Neural cell (in vitro differentiated cells): ENCODE data around the gene PER2.

ENCODE experiments used
- EP300 ChIP-seq: fragments of 450-650 bp; conservative IDR thresholded peaks from 2 replicates; pipeline ENCODE4 v1.6.1; 2014; ENCODE audit warnings: antibody characterized with exemption, mild to moderate bottlenecking, moderate library complexity; ENCODE audit not compliant: poor library complexity, severe bottlenecking
- EZH2 ChIP-seq: fragments of 200-600, 300-800 bp; shearing (Covaris generic), sonication (generic); IDR thresholded peaks from 2 replicates; pipeline ENCODE4 v1.6.1; 2014; ENCODE audit warnings: antibody characterized with exemption, low read length, borderline replicate concordance, mild to moderate bottlenecking; ENCODE audit not compliant: insufficient read depth, poor library complexity, severe bottlenecking
- MXI1 ChIP-seq: fragments of 450-650 bp; conservative IDR thresholded peaks from 2 replicates; pipeline ENCODE4 v1.6.1; 2014; ENCODE audit warnings: antibody characterized with exemption, mild to moderate bottlenecking; ENCODE audit not compliant: poor library complexity, severe bottlenecking
- POLR2AphosphoS5 ChIP-seq: IDR thresholded peaks from 2 replicates; pipeline ENCODE4 v1.6.1; 2012
- RAD21 ChIP-seq: fragments of 450-650 bp; conservative IDR thresholded peaks from 2 replicates; pipeline ENCODE4 v1.6.1; 2014; ENCODE audit warnings: antibody characterized with exemption, mild to moderate bottlenecking, moderate library complexity
- SMC3 ChIP-seq: fragments of 450-650 bp; conservative IDR thresholded peaks from 2 replicates; pipeline ENCODE4 v1.6.1; 2014; ENCODE audit warnings: antibody characterized with exemption, mild to moderate bottlenecking, moderate library complexity; ENCODE audit not compliant: poor library complexity
- TAF1 ChIP-seq: IDR thresholded peaks from 2 replicates; pipeline ENCODE4 v1.6.1; 2012; ENCODE audit warnings: low read depth
- TF ChIP-seq, protein P1 (sequence below): IDR thresholded peaks from 2 replicates; pipeline ENCODE4 v1.6.1; 2012; ENCODE audit warnings: borderline replicate concordance
- TF ChIP-seq, protein P2 (sequence below): fragments of 450-650 bp; IDR thresholded peaks from 2 replicates; pipeline ENCODE4 v1.5.1; 2014; ENCODE audit warnings: antibody characterized with exemption, mild to moderate bottlenecking, moderate library complexity; ENCODE audit not compliant: poor library complexity, severe bottlenecking

DNA sequence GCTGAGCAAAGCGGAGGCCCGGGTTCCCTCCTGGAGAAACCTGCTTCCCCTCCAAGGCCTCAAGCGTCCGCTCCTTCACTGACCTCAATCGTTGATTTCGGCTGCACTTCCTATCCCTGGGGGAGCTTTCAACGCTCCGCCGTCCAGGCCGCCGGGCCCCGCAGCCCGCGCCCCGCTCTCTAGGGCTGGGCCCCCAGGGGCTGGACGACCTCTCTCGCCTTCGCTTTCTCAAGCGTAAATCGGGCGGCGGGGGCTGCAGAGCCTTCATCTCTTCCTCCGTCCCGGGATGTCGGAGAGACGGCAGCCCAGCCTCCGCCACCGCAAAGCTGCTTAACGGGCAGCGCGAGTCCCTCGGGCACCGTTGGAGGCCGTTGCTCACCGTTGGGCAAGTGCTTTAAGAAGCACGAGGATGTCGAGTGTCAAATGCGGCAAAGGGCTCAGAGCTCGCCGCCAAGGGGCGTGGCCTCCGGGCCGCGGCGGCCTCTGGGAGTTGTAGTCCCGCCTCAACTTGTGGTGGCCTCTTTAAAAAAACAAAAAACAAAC, 57.1 kb downstream of the PER2 start:
- TF ChIP-seq, protein P1, sequence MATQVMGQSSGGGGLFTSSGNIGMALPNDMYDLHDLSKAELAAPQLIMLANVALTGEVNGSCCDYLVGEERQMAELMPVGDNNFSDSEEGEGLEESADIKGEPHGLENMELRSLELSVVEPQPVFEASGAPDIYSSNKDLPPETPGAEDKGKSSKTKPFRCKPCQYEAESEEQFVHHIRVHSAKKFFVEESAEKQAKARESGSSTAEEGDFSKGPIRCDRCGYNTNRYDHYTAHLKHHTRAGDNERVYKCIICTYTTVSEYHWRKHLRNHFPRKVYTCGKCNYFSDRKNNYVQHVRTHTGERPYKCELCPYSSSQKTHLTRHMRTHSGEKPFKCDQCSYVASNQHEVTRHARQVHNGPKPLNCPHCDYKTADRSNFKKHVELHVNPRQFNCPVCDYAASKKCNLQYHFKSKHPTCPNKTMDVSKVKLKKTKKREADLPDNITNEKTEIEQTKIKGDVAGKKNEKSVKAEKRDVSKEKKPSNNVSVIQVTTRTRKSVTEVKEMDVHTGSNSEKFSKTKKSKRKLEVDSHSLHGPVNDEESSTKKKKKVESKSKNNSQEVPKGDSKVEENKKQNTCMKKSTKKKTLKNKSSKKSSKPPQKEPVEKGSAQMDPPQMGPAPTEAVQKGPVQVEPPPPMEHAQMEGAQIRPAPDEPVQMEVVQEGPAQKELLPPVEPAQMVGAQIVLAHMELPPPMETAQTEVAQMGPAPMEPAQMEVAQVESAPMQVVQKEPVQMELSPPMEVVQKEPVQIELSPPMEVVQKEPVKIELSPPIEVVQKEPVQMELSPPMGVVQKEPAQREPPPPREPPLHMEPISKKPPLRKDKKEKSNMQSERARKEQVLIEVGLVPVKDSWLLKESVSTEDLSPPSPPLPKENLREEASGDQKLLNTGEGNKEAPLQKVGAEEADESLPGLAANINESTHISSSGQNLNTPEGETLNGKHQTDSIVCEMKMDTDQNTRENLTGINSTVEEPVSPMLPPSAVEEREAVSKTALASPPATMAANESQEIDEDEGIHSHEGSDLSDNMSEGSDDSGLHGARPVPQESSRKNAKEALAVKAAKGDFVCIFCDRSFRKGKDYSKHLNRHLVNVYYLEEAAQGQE: no peak
- TF ChIP-seq, protein P2, sequence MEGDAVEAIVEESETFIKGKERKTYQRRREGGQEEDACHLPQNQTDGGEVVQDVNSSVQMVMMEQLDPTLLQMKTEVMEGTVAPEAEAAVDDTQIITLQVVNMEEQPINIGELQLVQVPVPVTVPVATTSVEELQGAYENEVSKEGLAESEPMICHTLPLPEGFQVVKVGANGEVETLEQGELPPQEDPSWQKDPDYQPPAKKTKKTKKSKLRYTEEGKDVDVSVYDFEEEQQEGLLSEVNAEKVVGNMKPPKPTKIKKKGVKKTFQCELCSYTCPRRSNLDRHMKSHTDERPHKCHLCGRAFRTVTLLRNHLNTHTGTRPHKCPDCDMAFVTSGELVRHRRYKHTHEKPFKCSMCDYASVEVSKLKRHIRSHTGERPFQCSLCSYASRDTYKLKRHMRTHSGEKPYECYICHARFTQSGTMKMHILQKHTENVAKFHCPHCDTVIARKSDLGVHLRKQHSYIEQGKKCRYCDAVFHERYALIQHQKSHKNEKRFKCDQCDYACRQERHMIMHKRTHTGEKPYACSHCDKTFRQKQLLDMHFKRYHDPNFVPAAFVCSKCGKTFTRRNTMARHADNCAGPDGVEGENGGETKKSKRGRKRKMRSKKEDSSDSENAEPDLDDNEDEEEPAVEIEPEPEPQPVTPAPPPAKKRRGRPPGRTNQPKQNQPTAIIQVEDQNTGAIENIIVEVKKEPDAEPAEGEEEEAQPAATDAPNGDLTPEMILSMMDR: no peak
- no peak for TF ChIP-seq EP300
- no peak for TF ChIP-seq RAD21
- peak; percentile 62 for TF ChIP-seq MXI1
- no peak for TF ChIP-seq EZH2
- no peak for TF ChIP-seq TAF1
- no peak for TF ChIP-seq POLR2AphosphoS5
- TF ChIP-seq SMC3: no peak
